ENCODE data around the gene FGF7. TPM values are rescaled to one million over a fixed set of nuclear protein-coding genes. Genes with fewer than 3 reads are reported as not detected.

The FGF7 gene
- total and polyA plus RNA-seq, 4 donors = 0.13 to 0.62 (median 0.33) TPM; not detected in 1

DNA sequence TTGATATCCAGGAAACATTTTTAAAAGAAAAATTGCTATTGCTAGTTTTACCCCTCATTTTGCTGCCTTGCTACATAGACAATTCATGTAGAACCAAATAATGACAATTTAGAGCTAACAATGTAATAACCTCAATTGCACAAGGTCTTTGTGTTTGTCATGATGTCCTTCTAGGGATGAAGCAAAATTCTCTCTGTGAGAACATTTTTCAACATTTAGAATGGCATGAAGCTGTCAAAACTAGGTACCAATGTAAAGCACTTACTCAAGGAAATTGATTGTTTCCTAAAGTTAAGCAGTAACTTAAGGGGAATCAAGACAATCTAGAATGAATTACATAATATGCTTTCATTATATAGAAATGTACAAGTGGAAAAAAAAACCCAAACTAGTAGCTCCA, 7.9 kb upstream of the FGF7 start (continued):
- TF ChIP-seq ZBTB33 (IDR thresholded peaks at IDR 0.05) (no peak), RXRA (IDR thresholded peaks at IDR 0.05) (no peak), SP1 (IDR thresholded peaks at IDR 0.05) (no peak)

DNA sequence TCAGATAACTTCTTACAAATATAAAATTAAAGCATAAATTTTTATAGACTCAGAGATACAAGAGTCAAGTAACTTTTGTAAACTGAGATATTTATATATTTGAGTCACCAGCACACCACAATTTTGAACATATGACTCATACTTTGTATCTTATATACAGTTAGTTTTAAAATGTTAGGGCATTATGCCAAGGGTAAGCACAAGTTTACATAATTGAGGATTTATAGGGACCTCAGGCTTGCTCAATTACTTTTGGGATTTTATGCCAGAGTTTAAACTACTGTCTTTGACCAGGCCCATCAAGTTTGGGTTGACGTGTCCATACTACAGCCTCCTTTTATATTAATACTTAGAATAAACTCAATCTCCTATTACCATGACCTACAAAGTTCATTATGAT, 7.4 kb upstream of the FGF7 start:
- Histone ChIP-seq H3K27me3 (ENCODE audit: control insufficient read depth in 4 of 4, insufficient read depth in 4 of 4, low read length in 3 of 4) (no peaks in the 10 kb centered on the region), H3K9ac (ENCODE audit: low read depth in 1 of 2, low read length in 2 of 2) (no peak overlapping the region), H3K4me1 (ENCODE audit: control insufficient read depth in 4 of 4, insufficient read depth in 4 of 4, low read length in 3 of 4) (peaks cover 0 to 1% (median 0%) of the 10 kb centered on the region in 4 donors), H3K9me3 (ENCODE audit: control insufficient read depth in 4 of 4, low read length in 3 of 4) (no peaks in the 10 kb centered on the region), H3K4me3 (ENCODE audit: low read depth in 1 of 3, low read length in 3 of 3) (no peak overlapping the region), H3K27ac (ENCODE audit: low read depth in 1 of 2, low read length in 2 of 2) (no peak overlapping the region), H3K36me3 (ENCODE audit: control insufficient read depth in 4 of 4, insufficient read depth in 3 of 4, low read depth in 1 of 4, low read length in 3 of 4) (no peaks in the 10 kb centered on the region)
- TF ChIP-seq HNF4A (conservative IDR thresholded peaks at IDR 0.05) (no peak), TAF1 (conservative IDR thresholded peaks at IDR 0.05) (no peak), GABPA (IDR thresholded peaks at IDR 0.05 in 1 of 2, conservative IDR thresholded peaks at IDR 0.05 in 1 of 2) (no peak), YY1 (IDR thresholded peaks at IDR 0.05) (no peak), EGR1 (IDR thresholded peaks at IDR 0.05; ENCODE audit: low read depth in 2 of 2) (no peak), HNF4G (IDR thresholded peaks at IDR 0.05) (no peak), RXRA (IDR thresholded peaks at IDR 0.05) (no peak), FOXA1 (IDR thresholded peaks at IDR 0.05) (no peak), SP1 (IDR thresholded peaks at IDR 0.05) (no peak), ZBTB33 (IDR thresholded peaks at IDR 0.05) (no peak), JUND (IDR thresholded peaks at IDR 0.05) (no peak), ATF3 (IDR thresholded peaks at IDR 0.05) (no peak), FOXA2 (IDR thresholded peaks at IDR 0.05) (no peak), NR2F2 (IDR thresholded peaks at IDR 0.05) (no peak), RAD21 (IDR thresholded peaks at IDR 0.05) (no peak)
- TF ChIP-seq, protein P1, sequence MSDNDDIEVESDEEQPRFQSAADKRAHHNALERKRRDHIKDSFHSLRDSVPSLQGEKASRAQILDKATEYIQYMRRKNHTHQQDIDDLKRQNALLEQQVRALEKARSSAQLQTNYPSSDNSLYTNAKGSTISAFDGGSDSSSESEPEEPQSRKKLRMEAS (IDR thresholded peaks at IDR 0.05) = no peak
- TF ChIP-seq, protein P2, sequence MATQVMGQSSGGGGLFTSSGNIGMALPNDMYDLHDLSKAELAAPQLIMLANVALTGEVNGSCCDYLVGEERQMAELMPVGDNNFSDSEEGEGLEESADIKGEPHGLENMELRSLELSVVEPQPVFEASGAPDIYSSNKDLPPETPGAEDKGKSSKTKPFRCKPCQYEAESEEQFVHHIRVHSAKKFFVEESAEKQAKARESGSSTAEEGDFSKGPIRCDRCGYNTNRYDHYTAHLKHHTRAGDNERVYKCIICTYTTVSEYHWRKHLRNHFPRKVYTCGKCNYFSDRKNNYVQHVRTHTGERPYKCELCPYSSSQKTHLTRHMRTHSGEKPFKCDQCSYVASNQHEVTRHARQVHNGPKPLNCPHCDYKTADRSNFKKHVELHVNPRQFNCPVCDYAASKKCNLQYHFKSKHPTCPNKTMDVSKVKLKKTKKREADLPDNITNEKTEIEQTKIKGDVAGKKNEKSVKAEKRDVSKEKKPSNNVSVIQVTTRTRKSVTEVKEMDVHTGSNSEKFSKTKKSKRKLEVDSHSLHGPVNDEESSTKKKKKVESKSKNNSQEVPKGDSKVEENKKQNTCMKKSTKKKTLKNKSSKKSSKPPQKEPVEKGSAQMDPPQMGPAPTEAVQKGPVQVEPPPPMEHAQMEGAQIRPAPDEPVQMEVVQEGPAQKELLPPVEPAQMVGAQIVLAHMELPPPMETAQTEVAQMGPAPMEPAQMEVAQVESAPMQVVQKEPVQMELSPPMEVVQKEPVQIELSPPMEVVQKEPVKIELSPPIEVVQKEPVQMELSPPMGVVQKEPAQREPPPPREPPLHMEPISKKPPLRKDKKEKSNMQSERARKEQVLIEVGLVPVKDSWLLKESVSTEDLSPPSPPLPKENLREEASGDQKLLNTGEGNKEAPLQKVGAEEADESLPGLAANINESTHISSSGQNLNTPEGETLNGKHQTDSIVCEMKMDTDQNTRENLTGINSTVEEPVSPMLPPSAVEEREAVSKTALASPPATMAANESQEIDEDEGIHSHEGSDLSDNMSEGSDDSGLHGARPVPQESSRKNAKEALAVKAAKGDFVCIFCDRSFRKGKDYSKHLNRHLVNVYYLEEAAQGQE (IDR thresholded peaks at IDR 0.05) = no peak
- TF ChIP-seq, protein P3, sequence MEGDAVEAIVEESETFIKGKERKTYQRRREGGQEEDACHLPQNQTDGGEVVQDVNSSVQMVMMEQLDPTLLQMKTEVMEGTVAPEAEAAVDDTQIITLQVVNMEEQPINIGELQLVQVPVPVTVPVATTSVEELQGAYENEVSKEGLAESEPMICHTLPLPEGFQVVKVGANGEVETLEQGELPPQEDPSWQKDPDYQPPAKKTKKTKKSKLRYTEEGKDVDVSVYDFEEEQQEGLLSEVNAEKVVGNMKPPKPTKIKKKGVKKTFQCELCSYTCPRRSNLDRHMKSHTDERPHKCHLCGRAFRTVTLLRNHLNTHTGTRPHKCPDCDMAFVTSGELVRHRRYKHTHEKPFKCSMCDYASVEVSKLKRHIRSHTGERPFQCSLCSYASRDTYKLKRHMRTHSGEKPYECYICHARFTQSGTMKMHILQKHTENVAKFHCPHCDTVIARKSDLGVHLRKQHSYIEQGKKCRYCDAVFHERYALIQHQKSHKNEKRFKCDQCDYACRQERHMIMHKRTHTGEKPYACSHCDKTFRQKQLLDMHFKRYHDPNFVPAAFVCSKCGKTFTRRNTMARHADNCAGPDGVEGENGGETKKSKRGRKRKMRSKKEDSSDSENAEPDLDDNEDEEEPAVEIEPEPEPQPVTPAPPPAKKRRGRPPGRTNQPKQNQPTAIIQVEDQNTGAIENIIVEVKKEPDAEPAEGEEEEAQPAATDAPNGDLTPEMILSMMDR (IDR thresholded peaks at IDR 0.05; ENCODE audit: low read depth, low read length, missing input control) = no peak
- no peak for DNase-seq (ENCODE audit: low spot score)
- WGBS = 88% methylated on average over 1 of the region's 1 CpG
